ENCODE results near the gene SUV39H1. TPM values are rescaled to one million over a fixed set of nuclear protein-coding genes. Genes with fewer than 3 reads are reported as not detected.

SUV39H1 gene
- total RNA-seq, 1 donor = 2.5 TPM

- Histone ChIP-seq H2AFZ (ENCODE audit: low read length) (peak overlapping the region; percentile 92), H3K27me3 (ENCODE audit: insufficient read depth, low read length) (no peaks in the 10 kb centered on the region), H3K9me3 (ENCODE audit: low read depth, low read length) (no peaks in the 10 kb centered on the region), H4K20me1 (ENCODE audit: insufficient read depth, low read length) (no peaks in the 10 kb centered on the region), H3K27ac (ENCODE audit: low read depth, low read length) (peak overlapping the region; percentile 63), H3K79me2 (ENCODE audit: insufficient read depth, low read length) (peaks cover 6% of the 10 kb centered on the region), H3K4me2 (ENCODE audit: insufficient read depth, low read length) (peak overlapping the region; percentile 90), H3K4me3 (ENCODE audit: insufficient read depth, low read length) (peak overlapping the region; percentile 75), H3K4me1 (ENCODE audit: insufficient read depth, low read length) (peaks cover 12% of the 10 kb centered on the region), H3K36me3 (ENCODE audit: insufficient read depth, low read length) (no peaks in the 10 kb centered on the region)
- DNase-seq (ENCODE audit: insufficient read length, low spot score, missing footprints) = no peak
- TF ChIP-seq, protein P1, sequence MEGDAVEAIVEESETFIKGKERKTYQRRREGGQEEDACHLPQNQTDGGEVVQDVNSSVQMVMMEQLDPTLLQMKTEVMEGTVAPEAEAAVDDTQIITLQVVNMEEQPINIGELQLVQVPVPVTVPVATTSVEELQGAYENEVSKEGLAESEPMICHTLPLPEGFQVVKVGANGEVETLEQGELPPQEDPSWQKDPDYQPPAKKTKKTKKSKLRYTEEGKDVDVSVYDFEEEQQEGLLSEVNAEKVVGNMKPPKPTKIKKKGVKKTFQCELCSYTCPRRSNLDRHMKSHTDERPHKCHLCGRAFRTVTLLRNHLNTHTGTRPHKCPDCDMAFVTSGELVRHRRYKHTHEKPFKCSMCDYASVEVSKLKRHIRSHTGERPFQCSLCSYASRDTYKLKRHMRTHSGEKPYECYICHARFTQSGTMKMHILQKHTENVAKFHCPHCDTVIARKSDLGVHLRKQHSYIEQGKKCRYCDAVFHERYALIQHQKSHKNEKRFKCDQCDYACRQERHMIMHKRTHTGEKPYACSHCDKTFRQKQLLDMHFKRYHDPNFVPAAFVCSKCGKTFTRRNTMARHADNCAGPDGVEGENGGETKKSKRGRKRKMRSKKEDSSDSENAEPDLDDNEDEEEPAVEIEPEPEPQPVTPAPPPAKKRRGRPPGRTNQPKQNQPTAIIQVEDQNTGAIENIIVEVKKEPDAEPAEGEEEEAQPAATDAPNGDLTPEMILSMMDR (IDR thresholded peaks at IDR 0.05; ENCODE audit: extremely low read depth, low read depth, low read length) = no peak
Observed at GRCh38 chrX:48695925-48696300, 621 bp upstream of the SUV39H1 start.

- Histone ChIP-seq H3K79me2 (ENCODE audit: insufficient read depth, low read length) (peaks cover 6% of the 10 kb centered on the region), H3K36me3 (ENCODE audit: insufficient read depth, low read length) (no peaks in the 10 kb centered on the region), H3K27me3 (ENCODE audit: insufficient read depth, low read length) (no peaks in the 10 kb centered on the region), H3K4me3 (ENCODE audit: insufficient read depth, low read length) (peak overlapping the region; percentile 75), H3K27ac (ENCODE audit: low read depth, low read length) (peak overlapping the region; percentile 61), H3K9me3 (ENCODE audit: low read depth, low read length) (no peaks in the 10 kb centered on the region), H2AFZ (ENCODE audit: low read length) (peak overlapping the region; percentile 68), H3K4me1 (ENCODE audit: insufficient read depth, low read length) (peaks cover 12% of the 10 kb centered on the region), H3K4me2 (ENCODE audit: insufficient read depth, low read length) (peak overlapping the region; percentile 80), H4K20me1 (ENCODE audit: insufficient read depth, low read length) (no peaks in the 10 kb centered on the region)
- DNase-seq (ENCODE audit: insufficient read length, low spot score, missing footprints) = no peak
- TF ChIP-seq, protein P1 (IDR thresholded peaks at IDR 0.05; ENCODE audit: extremely low read depth, low read depth, low read length) = no peak
Observed at GRCh38 chrX:48696909-48697727, 584 bp downstream of the SUV39H1 start.

GRCh38 chrX:48698306-48698705 lies 1.8 kb downstream of the SUV39H1 start:
- Histone ChIP-seq H3K4me2 (ENCODE audit: insufficient read depth, low read length) (no peak overlapping the region), H3K27ac (ENCODE audit: low read depth, low read length) (no peak overlapping the region), H3K79me2 (ENCODE audit: insufficient read depth, low read length) (peaks cover 6% of the 10 kb centered on the region), H3K27me3 (ENCODE audit: insufficient read depth, low read length) (no peaks in the 10 kb centered on the region), H3K9me3 (ENCODE audit: low read depth, low read length) (no peaks in the 10 kb centered on the region), H3K4me1 (ENCODE audit: insufficient read depth, low read length) (peaks cover 12% of the 10 kb centered on the region), H2AFZ (ENCODE audit: low read length) (no peak overlapping the region), H4K20me1 (ENCODE audit: insufficient read depth, low read length) (no peaks in the 10 kb centered on the region), H3K4me3 (ENCODE audit: insufficient read depth, low read length) (no peak overlapping the region), H3K36me3 (ENCODE audit: insufficient read depth, low read length) (no peaks in the 10 kb centered on the region)
- no peak for DNase-seq (ENCODE audit: insufficient read length, low spot score, missing footprints)
- TF ChIP-seq, protein P1 (IDR thresholded peaks at IDR 0.05; ENCODE audit: extremely low read depth, low read depth, low read length) = no peak

- Histone ChIP-seq H3K36me3 (ENCODE audit: insufficient read depth, low read length) (no peaks in the 10 kb centered on the region), H3K9me3 (ENCODE audit: low read depth, low read length) (no peaks in the 10 kb centered on the region), H3K4me2 (ENCODE audit: insufficient read depth, low read length) (no peak overlapping the region), H4K20me1 (ENCODE audit: insufficient read depth, low read length) (no peaks in the 10 kb centered on the region), H3K79me2 (ENCODE audit: insufficient read depth, low read length) (peaks cover 6% of the 10 kb centered on the region), H3K27ac (ENCODE audit: low read depth, low read length) (no peak overlapping the region), H3K27me3 (ENCODE audit: insufficient read depth, low read length) (no peaks in the 10 kb centered on the region), H3K4me3 (ENCODE audit: insufficient read depth, low read length) (no peak overlapping the region), H3K4me1 (ENCODE audit: insufficient read depth, low read length) (peaks cover 12% of the 10 kb centered on the region), H2AFZ (ENCODE audit: low read length) (no peak overlapping the region)
- TF ChIP-seq, protein P1 (IDR thresholded peaks at IDR 0.05; ENCODE audit: extremely low read depth, low read depth, low read length) = no peak
- DNase-seq (ENCODE audit: insufficient read length, low spot score, missing footprints) = no peak
Observed at GRCh38 chrX:48700246-48700645, 3.7 kb downstream of the SUV39H1 start.
